HG03045 (cell line): ENCODE measurements around the gene MYH16.
"Not testable (repeated sequence)": the region's sequence is repeated elsewhere in the genome, so short reads cannot be mapped to it uniquely, and the experiment has no call there.

Source experiments
- ATAC-seq: cut with Tn5 transposase; IDR thresholded peaks from one replicate; pipeline ENCODE4 v1.9.1; 2021; ENCODE audit warnings: mild to moderate bottlenecking, moderate library complexity; ENCODE audit not compliant: unreplicated experiment

Gene MYH16

GRCh38 chr7:99257675-99258074, 15.0 kb upstream of the MYH16 start:
- no peak for ATAC-seq

DNA sequence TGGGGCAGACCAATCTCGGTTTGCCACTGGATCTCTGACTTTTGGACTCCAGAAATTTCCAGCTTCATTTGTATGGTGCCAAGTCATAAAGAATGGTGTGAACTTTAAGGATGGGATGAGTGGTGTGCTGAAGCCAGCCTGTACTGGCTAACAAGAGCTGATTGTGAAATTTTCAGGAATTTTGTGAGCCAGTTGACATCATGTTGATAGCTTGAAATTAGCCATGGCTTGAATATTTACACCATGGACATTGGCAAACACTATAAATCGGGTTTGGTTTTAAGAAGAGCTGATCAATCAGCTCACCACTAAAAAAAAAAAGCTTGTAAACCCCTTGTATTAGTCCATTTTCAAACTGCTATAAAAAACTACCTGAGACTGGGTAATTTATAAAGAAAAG, 14.1 kb upstream of the MYH16 start:
- no peak for ATAC-seq

GRCh38 chr7:99260395-99260794, 12.2 kb upstream of the MYH16 start:
- ATAC-seq, result no peak

- no peak for ATAC-seq
Observed at GRCh38 chr7:99261646-99262045, 11.0 kb upstream of the MYH16 start.

DNA sequence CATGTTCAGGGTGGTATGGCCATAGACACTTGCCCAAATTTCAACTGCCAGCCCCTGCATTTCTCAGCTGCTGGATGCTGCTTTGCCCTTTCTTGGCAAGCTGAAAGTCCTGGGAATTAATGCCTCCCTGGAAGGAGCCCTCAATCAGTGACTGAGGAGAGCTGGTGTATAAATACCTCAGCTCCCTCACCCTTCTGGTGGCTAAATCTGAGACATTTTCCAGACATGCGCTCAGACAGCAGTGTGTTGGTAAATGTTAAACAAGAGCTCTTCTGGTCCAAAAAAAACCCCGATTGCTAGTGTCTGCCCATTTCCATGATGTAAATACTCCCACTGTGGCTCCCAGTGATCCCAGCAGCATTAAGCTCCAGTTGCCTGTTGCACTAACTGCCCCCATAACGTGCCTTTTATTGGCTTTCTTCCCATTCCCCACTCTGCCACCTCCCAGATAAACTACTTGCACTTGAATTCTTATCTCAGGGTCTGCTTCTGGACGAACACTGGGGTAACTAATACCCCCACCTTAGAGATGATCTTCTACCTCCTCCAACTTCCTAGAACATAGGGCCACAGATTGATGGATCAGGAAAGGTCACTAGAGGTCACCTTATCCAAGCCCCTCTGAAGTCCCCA, 6.7 kb upstream of the MYH16 start:
- ATAC-seq, result no peak

DNA sequence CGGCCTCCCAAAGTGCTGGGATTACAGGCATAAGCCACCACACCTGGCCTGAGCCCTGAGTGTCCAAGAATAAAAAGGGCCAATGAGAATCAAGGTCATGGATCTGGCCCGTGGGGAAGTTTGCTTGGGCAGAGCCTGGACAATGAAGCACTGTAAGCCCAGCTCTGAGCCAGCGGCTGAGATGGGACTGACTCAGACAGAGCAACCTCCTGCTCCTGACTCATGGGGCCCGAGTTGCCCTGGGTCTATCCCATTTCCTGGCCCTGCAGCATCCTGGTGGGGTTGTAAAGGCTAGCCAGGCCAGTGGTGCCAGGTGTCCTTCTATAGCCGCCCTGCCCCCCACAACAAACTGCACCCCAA, 5.2 kb upstream of the MYH16 start:
- no peak for ATAC-seq

GRCh38 chr7:99267841-99268576, 4.6 kb upstream of the MYH16 start:
- no peak for ATAC-seq

DNA sequence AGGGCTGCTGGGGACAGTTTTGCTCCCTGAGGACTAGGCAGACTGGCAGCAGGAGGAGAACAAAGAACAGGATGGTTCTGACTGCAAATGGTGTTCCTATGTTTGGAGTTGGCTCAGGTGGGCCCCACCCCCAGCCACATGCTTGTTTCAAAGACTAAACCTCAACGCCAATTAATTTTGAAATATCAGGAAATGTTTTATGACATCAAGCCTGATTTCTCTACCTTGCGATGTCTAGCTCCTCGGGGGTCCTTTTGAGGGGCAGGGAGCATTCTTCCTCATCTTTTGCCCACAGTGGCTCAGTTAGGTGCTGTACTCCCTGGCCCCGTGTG, 4.1 kb upstream of the MYH16 start:
- no peak for ATAC-seq

DNA sequence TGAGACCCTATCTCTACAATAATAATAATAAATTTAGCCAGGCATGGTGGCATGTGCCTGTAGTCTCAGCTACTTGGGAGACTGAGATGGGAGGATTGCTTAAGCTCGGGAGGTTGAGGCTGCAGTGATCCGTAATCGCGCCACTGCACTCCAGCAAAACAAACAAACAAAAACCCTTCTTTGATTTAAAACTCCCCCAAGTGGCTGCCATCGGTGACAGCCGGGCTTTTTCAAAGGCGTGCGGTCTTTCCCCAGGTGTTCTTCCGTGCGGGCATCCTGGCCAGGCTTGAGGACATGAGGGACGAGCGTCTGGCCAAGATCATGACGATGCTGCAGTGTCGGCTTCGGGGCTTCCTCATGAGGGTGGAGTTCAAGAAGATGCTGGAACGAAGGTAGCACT, 1.9 kb upstream of the MYH16 start:
- ATAC-seq, result no peak

DNA sequence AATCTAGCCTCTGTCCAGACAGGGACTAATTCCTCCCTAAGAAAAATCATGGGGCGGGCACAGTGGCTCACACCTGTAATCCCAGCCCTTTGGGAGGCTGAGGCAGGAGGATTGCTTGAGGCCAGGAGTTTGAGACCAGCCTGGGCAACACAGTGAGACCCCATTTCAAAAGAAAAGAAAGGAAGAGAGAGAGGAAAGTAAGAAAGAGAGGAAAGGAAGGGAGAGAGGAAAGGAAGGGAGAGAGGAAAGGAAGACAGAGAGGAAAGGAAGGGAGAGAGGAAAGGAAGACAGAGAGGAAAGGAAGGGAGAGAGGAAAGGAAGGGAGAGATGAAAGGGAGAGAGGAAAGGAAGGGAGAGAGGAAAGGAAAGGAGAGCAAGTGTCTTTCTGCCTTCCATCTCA, 922 bp downstream of the MYH16 start:
- not testable (repeated sequence) for ATAC-seq

DNA sequence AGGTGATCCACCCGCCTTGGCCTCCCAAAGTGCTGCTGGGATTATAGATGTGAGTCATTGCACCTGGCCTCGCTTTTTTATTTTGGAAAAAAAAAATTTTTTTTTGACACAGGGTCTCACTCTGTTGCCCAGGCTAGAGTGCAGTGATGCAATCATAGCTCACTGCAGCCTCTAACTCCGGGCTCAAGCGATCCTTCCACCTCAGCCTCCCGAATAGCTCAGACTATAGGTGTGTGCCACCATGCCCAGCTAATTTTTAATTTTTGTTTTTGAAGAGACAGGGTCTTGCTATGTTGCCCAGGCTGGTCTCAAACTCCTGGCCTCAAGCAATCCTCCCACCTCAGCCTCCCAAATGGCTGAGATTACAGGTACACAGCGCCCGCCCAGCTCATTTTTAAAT, 2.3 kb downstream of the MYH16 start:
- not testable (repeated sequence) for ATAC-seq

- ATAC-seq, result no peak
Observed at GRCh38 chr7:99275496-99275895, 2.9 kb downstream of the MYH16 start.

DNA sequence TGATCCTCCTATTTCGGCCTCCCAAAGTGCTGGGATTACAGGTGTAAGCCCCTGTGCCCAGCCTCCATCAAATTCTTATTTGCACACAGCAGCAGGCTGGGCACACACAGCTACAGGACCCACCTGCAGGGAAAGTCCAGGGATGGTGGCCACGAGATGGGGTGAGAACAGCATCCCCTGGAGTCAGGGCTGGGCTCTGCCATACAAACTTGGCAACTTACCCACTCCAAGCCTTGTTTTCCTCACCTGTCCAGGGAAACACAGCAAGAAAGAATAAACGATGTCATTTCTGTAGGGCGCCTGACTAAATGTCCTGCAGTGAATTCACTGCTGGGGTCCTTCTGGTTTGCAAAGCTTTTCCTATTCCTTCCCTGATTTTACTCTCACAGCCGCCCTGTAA, 5.5 kb downstream of the MYH16 start:
- no peak for ATAC-seq

DNA sequence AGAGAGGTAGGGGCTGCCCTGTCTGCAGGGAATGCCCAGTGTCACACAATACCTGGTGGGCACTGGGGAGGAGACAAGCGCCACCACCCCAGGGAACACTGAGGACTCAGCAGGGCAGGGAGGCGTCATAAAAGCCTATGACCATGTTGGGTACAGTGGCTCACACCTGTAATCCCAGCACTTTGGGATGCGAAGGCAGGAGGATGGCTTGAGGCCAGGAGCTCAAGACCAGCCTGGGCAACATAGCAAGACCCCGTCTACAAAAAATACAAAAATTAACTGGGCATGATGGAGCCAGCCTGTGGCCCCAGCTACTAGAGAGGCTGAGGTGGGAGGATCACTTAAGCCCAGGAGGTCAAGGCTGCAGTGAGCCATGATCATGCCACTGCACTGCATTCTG, 11.5 kb downstream of the MYH16 start:
- not testable (repeated sequence) for ATAC-seq

DNA sequence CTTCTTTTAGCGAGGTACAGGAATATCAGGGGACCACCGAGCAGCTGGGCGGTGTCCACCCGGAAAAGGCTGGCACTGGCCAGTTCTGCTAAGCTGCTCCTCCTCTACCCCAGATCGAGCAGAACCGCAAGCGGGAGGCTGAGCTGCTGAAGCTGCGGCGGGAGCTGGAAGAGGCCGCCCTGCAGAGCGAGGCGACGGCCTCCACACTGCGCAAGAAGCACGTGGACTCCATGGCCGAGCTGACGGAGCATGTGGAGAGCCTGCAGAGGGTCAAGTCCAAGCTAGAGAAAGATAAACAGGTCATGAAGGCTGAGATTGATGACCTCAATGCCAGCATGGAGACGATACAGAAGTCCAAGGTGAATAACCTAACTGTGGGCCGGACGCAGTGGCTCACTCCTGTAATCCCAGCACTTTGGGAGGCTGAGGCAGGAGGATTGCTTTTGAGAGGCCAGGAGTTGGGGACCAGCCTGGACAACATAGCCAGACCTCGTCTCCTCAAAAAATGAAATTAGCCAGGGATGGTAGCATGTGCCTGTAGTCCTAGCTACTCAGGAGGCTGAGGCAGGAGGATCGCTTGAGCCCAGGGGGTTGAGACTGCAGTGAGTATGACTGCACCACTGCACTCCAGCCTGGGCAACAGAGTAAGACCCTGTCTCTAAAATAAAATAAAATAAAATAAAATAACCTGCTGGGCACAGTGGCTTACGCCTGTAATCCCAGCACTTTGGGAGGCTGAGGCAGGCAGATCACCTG, 15.3 kb downstream of the MYH16 start:
- no peak for ATAC-seq

GRCh38 chr7:99289185-99289584, 16.5 kb downstream of the MYH16 start:
- ATAC-seq, result no peak

DNA sequence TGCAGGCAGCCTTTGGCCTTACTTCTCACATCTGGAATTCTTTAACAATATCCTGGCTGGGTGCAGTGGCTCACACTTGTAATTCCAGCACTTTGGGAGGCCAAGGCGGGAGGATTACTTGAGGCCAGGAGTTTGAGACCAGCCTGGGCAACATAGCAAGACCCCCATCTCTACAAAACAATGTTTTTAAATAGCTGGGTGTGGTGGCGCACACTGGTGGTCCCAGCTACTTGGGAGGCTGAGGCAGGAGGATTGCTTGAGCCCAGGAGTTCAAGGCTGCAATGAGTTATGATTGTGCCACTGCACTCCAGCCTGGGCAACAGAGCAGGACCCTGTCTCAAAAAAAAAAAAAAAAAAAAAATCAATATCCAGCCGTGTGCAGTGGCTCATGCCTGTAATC, 17.5 kb downstream of the MYH16 start:
- ATAC-seq, result not testable (repeated sequence)

DNA sequence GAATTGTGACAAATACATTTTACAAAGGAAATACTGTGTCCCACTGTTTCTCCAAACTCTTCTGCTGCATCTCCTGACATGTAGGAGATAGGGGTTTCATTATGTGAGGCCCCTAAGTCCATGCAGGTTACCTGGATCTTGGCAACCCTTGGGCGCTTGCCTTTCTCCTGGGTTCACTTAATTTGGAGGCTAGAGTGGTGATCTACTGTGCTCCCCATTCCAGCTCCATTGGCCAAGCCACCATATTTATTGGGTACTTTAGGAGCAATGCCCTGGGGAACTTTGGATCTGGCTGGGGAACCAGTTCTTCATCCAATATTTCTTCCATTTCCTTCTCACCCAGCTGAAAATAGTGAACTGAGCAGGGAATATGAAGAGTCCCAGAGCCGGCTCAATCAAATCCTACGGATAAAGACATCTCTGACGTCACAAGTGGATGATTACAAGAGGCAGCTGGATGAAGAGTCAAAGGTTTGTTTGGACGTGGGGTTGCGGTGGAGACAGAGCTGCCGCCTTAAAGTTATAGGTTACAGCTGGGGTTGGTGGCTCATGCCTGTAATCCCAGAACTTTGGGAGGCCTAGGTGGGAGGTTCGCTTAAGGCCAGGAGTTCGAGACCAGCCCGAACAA, 18.5 kb downstream of the MYH16 start:
- no peak for ATAC-seq

- no peak for ATAC-seq
Observed at GRCh38 chr7:99292127-99292526, 19.5 kb downstream of the MYH16 start.

- ATAC-seq, result no peak
Observed at GRCh38 chr7:99293167-99293566, 20.5 kb downstream of the MYH16 start.

DNA sequence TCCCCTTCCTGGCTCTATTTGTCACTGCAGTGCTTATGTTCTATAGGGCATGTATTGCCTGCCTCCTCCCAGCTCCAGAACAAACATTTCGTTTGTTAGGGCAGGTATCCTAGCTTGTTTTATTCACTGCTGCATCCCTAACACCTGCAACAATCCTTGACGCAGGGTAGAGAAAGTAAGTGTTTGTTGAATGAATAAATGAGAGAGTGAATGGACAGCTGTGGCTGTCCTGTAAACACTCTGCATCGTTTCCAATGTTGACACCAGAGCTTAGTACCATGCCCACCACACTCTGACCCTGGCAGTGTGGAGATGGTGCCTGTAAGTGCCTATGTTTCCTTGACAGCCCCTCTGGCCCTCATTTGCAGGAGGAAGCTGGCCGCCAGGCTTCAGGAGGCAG, 21.0 kb downstream of the MYH16 start:
- no peak for ATAC-seq

GRCh38 chr7:99296471-99296870, 23.8 kb downstream of the MYH16 start:
- no peak for ATAC-seq
